GM12872 (cell line): ENCODE results near the gene PRDM16.

Experiments used
- TF ChIP-seq, protein P1 (sequence below): IDR thresholded peaks from 3 replicates; pipeline ENCODE4 v1.5.1; 2011; ENCODE audit warnings: low read depth, mild to moderate bottlenecking, low read length, moderate library complexity; ENCODE audit not compliant: insufficient read depth

PRDM16 gene

DNA sequence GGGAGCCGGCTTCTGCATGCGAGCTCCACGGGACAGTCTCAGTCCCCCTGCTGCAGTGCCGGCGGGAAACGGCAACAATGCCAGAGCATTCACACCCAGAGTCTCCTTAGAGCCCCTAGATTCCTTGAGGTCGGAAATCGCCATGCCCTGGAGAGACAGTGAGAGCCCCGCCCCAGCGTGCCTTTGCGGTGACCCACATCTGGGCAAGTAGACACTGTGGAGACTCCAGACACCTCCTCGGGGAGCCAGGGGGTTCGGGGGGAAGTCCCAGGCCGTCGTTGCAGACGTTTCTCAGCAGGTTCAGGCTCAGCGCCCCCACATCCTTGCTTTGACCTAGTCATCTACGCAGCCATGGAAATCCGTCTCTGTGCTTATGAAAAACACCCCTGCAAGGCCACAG is 304.2 kb downstream of the PRDM16 start:
- TF ChIP-seq, protein P1, sequence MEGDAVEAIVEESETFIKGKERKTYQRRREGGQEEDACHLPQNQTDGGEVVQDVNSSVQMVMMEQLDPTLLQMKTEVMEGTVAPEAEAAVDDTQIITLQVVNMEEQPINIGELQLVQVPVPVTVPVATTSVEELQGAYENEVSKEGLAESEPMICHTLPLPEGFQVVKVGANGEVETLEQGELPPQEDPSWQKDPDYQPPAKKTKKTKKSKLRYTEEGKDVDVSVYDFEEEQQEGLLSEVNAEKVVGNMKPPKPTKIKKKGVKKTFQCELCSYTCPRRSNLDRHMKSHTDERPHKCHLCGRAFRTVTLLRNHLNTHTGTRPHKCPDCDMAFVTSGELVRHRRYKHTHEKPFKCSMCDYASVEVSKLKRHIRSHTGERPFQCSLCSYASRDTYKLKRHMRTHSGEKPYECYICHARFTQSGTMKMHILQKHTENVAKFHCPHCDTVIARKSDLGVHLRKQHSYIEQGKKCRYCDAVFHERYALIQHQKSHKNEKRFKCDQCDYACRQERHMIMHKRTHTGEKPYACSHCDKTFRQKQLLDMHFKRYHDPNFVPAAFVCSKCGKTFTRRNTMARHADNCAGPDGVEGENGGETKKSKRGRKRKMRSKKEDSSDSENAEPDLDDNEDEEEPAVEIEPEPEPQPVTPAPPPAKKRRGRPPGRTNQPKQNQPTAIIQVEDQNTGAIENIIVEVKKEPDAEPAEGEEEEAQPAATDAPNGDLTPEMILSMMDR, result no peak

DNA sequence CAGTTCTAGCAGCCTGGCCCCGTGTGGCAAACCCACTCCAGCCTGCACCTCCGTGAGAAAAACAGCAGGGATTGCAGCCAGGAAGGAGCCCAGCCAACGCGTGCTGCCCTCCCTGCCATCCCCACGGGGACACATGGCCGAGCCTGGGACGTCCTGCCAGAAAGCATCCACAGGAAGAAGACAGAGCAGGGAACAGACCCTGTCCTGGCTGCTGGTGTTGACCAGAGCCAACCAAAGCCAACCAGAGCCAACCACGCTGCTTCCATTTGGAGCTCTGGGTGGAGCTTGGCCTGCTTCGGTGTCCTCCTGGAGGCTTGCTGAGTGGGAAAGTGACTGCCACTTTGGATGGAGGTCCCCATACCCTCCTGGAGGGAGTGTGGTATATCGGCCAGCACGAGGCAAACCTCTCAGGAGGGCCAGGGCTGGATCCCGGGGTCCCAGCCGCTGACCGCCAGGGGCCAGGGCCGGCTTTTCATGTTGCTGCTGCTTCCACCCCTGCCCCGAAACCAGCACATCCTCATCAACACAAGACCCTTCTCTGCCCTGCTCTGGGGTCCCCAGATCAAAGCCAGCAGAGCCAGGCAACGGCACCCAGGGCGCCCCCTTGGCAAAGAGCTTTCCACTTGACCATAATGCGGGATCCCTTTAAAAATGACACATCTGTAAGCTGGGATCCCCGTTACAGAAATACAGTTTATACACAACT is 304.9 kb downstream of the PRDM16 start:
- TF ChIP-seq, protein P1, result no peak

DNA sequence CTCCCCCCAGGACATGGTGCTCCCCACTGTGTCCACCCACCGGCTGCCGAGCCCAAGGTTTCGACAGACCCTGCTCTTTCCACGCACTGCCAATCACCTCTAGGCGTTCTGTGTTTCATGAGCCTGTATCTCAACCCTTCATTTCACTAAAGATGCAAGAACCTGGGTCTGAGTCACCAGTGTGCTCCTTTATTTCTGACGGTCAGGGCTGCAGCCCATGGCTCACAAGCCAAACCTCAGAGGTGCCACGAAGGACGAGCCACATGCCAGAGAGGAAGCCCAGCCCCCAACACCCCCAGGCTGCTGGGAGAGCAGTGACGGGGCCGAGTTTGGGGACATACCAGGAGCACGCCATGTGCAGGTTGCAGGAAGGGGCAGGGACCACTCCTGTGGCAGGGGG is 306.2 kb downstream of the PRDM16 start:
- TF ChIP-seq, protein P1, result no peak

DNA sequence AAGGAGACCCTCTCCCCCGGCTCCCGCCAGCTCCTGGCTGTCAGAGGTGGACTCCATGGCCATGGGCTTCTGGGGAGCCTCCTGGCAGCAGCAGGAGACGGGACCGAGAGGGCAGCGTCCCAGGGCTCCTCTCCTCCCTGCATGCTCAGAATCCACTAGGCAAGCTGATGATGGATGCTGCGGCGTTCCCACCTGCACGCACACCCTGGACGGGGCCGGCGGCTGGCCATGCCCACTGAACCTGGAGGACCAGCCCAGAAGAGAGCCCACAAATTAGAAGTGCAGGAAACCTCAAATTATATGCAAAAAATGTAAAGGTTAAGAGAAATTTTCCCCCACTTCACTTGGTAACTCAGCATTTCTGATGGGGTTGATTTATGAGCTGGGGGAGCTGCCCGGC is 308.2 kb downstream of the PRDM16 start:
- TF ChIP-seq, protein P1, result no peak

DNA sequence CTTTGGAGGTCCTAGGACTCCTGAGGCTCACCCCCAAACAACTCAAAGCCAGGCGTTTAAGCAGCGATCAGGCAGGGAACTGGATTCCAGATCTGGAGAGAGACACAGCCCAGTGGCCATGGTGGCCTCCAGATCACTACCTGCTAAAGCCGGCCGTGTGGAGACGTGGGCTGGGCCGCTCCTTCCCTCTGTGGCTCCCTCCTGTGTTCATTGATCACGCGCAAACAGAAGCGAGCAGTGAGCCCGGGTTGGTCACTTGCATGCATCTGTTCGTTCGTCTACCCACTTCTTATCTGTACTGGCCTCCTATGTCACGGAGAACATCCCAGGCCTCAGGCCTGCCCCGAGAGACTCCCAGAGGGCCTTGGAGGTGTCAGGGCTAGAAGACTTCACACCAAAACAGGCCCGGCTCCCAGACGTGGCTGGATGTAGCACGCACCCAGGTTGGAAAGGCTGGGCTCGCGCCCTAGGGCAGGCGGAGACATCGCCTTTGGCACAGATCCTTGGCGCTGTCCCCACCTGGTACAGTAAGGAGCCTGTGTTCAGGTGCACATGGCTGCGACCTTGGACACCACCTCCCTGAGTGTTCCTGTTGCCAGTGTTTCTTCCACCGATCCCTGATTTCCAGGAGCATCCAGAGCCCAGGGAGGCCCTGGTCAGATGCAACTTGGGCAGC is 308.7 kb downstream of the PRDM16 start:
- TF ChIP-seq, protein P1, result no peak

DNA sequence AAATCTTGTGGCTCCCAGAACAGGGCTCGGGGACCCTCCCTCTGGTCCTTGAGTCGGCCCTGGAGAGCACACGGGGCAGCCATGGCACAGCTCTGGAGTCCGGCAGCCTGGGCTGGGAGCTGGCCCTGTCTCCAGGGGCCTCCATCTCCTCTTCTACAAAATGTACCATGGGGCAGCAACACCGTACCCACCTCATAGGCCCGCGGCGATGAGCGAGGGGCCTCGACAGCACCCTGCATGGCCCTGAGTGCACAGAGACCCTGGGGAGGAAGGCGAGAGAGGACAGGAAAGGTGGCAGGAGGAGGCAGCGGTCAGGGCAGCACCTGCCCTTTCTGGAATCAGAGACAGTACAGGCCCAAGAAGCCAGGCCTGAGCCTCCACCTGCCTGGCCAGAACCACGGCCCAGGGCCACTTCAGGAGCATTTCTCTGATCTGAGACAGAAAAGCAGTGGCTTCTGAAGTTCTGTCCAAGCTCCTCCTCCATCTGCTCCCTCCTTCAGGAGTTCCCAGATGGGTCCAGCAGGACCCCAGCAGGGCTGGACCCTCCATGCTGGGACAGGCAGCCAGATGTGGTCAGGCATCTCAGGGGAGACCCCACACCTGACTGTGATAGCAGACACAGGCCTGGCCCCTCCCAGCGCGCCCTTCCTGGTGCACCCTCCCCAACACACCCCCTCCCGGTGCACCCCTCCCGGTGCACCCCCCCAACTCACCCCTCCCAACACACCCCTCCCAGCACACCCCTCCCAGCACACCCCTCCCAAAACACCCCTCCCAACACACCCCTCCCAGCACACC is 309.6 kb downstream of the PRDM16 start:
- TF ChIP-seq, protein P1, result no peak

DNA sequence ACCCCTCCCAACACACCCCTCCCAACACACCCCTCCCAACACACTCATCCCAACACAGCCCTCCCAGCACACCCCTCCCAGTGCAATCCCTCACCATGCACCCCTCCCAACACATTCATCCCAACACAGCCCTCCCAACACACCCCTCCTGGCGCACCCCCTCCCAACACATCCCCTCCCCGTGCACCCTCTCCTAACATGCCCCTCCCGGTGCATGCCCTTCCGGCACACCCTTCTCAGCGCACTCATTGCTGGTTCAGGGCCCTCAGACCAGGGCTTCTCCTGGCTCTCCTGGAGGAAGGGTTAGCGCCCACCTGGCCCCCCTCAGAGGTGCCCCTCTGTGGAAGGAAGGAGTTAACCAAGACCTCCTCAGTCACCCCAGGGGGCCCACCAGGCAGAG is 310.9 kb downstream of the PRDM16 start:
- TF ChIP-seq, protein P1, result no peak
